IMR-90 (cell line): ENCODE results near the gene PCCA. TPM values are rescaled to one million over a fixed set of nuclear protein-coding genes. Genes with fewer than 3 reads are reported as not detected.

Source experiments
- ATAC-seq: fragments of 200-7000 bp; cut with Tn5 transposase; 2 replicates; pipeline ENCODE4 v1.9.1; 2020; ENCODE audit warnings: low read depth, mild to moderate bottlenecking, moderate library complexity
- BruUV-seq: library from RNA; stranded (reverse); fragments of 400-500 nt; replicated peaks from 2 replicates; lab custom pipeline; 2021; lab: Mats Ljungman, UMichigan
- CTCF ChIA-PET: fragments of 300-600 bp; formaldehyde crosslinking; extraction: SDS; loops from one replicate; lab custom pipeline; 2021; ENCODE audit warnings: antibody characterized with exemption; lab: Yijun Ruan, JAX
- POLR2A ChIA-PET: fragments of 300-600 bp; sonication (Branson Sonifier 250); formaldehyde crosslinking; loops from one replicate; lab custom pipeline; 2022; ENCODE audit warnings: antibody characterized with exemption; ENCODE audit not compliant: unreplicated experiment; lab: Charles Lee
- DNase-seq: peaks from one replicate; pipeline ENCODE4 v3.0.0; 2013
- H2AFZ ChIP-seq: replicated peaks from 2 replicates; pipeline ENCODE3; 2013; ENCODE audit warnings: low read length, mild to moderate bottlenecking; ENCODE audit not compliant: poor library complexity
- H2AK5ac ChIP-seq: 2 replicates; pipeline ENCODE4 v1.6.1; 2013; ENCODE audit warnings: low read depth, low read length, inconsistent platforms
- H2AK9ac ChIP-seq: replicated peaks from 2 replicates; pipeline ENCODE3; 2013; ENCODE audit warnings: mild to moderate bottlenecking, low read depth, low read length, moderate library complexity; ENCODE audit not compliant: poor library complexity
- H2BK120ac ChIP-seq: 2 replicates; pipeline ENCODE4 v1.6.1; 2013; ENCODE audit warnings: low read depth, low read length, inconsistent platforms
- H2BK15ac ChIP-seq: 3 replicates; pipeline ENCODE4 v1.6.1; 2013; ENCODE audit warnings: low read depth, low read length, inconsistent platforms
- H2BK20ac ChIP-seq: 2 replicates; pipeline ENCODE4 v1.6.1; 2013; ENCODE audit warnings: low read depth, mild to moderate bottlenecking, inconsistent platforms, low read length, moderate library complexity
- H2BK5ac ChIP-seq: 2 replicates; pipeline ENCODE4 v1.6.1; 2013; ENCODE audit warnings: mild to moderate bottlenecking, low read depth, low read length, inconsistent platforms; ENCODE audit not compliant: poor library complexity, severe bottlenecking
- H3K14ac ChIP-seq: replicated peaks from 2 replicates; pipeline ENCODE4 v1.6.1; 2013; ENCODE audit warnings: low read depth, low read length, inconsistent platforms
- H3K18ac ChIP-seq: 2 replicates; pipeline ENCODE4 v1.6.1; 2013; ENCODE audit warnings: low read depth, low read length, control low read depth
- H3K23ac ChIP-seq: 2 replicates; pipeline ENCODE4 v1.6.1; 2013; ENCODE audit warnings: low read depth, low read length, inconsistent platforms
- H3K27ac ChIP-seq: 2 replicates; pipeline ENCODE4 v1.5.1; 2013; ENCODE audit warnings: mild to moderate bottlenecking, control low read depth, low read length; ENCODE audit not compliant: insufficient read depth
- H3K27me3 ChIP-seq: 2 replicates; pipeline ENCODE4 v1.6.1; 2013; ENCODE audit warnings: low read length; ENCODE audit not compliant: control insufficient read depth, insufficient read depth
- H3K36me3 ChIP-seq: 2 replicates; pipeline ENCODE4 v1.6.1; 2013; ENCODE audit warnings: low read length, mixed read lengths; ENCODE audit not compliant: control insufficient read depth, insufficient read depth
- H3K4ac ChIP-seq: 2 replicates; pipeline ENCODE4 v1.6.1; 2013; ENCODE audit warnings: low read depth, low read length, inconsistent platforms
- H3K4me1 ChIP-seq: 2 replicates; pipeline ENCODE4 v1.6.1; 2013; ENCODE audit warnings: low read length, mixed read lengths; ENCODE audit not compliant: control insufficient read depth, insufficient read depth
- H3K4me2 ChIP-seq: 2 replicates; pipeline ENCODE4 v1.6.1; 2013; ENCODE audit warnings: low read depth, mild to moderate bottlenecking, control low read depth, low read length, moderate library complexity
- H3K4me3 ChIP-seq: 2 replicates; pipeline ENCODE4 v1.5.1; 2013; ENCODE audit warnings: low read depth, mild to moderate bottlenecking, control low read depth, low read length, moderate library complexity; ENCODE audit not compliant: insufficient read depth
- H3K56ac ChIP-seq: 2 replicates; pipeline ENCODE4 v1.6.1; 2013; ENCODE audit warnings: low read length, inconsistent platforms; ENCODE audit not compliant: insufficient read depth; ENCODE audit errors: extremely low read depth
- H3K79me1 ChIP-seq, 2 experiments: 2 replicates each; pipeline ENCODE4 v1.6.1; 2013; ENCODE audit warnings: low read length in 2 of 2, inconsistent platforms in 1 of 2, low read depth in 1 of 2
- H3K9ac ChIP-seq: 2 replicates; pipeline ENCODE4 v1.6.1; 2013; ENCODE audit warnings: low read depth, low read length, control low read depth
- H3K9me1 ChIP-seq: 2 replicates; pipeline ENCODE4 v1.6.1; 2013; ENCODE audit warnings: low read length, inconsistent platforms; ENCODE audit not compliant: insufficient read depth
- H3K9me3 ChIP-seq: 2 replicates; pipeline ENCODE4 v1.6.1; 2013; ENCODE audit warnings: low read length; ENCODE audit not compliant: control insufficient read depth, insufficient read depth
- H4K20me1 ChIP-seq: 2 replicates; pipeline ENCODE4 v1.6.1; 2013; ENCODE audit warnings: low read length, inconsistent platforms; ENCODE audit not compliant: insufficient read depth
- H4K5ac ChIP-seq: 2 replicates; pipeline ENCODE4 v1.6.1; 2013; ENCODE audit warnings: mild to moderate bottlenecking, low read depth, low read length, control low read depth
- H4K8ac ChIP-seq, 2 experiments: 2 replicates each; pipeline ENCODE4 v1.6.1; 2013; ENCODE audit warnings: low read depth in 2 of 2, low read length in 2 of 2, control low read depth in 1 of 2, inconsistent platforms in 1 of 2
- H4K91ac ChIP-seq: 2 replicates; pipeline ENCODE4 v1.6.1; 2013; ENCODE audit warnings: low read depth, low read length, inconsistent platforms; ENCODE audit not compliant: insufficient read depth
- BHLHE40 ChIP-seq: fragments of 150-350 bp; IDR thresholded peaks from 2 replicates; pipeline ENCODE4 v1.6.1; 2016; ENCODE audit warnings: mild to moderate bottlenecking, low read depth, low read length
- CEBPB ChIP-seq: IDR thresholded peaks from 2 replicates; pipeline ENCODE4 v1.6.1; 2012; ENCODE audit warnings: low read depth, low read length, improper control_type of control experiment
- CHD1 ChIP-seq: IDR thresholded peaks from 2 replicates; pipeline ENCODE4 v1.6.1; 2012; ENCODE audit warnings: low read depth, low read length, improper control_type of control experiment
- CTCF ChIP-seq: conservative IDR thresholded peaks from 2 replicates; pipeline ENCODE4 v1.5.1; 2012; ENCODE audit warnings: mild to moderate bottlenecking, low read depth, low read length, improper control_type of control experiment
- ELK1 ChIP-seq: fragments of 150-350 bp; IDR thresholded peaks from 2 replicates; pipeline ENCODE4 v1.6.1; 2016; ENCODE audit warnings: low read depth, mild to moderate bottlenecking, low read length, moderate library complexity, borderline replicate concordance
- FOS ChIP-seq: fragments of 150-350 bp; IDR thresholded peaks from 2 replicates; pipeline ENCODE4 v1.6.1; 2016; ENCODE audit warnings: low read depth, low read length
- MAFK ChIP-seq: IDR thresholded peaks from 2 replicates; pipeline ENCODE4 v1.6.1; 2012; ENCODE audit warnings: low read depth, low read length, improper control_type of control experiment
- MAZ ChIP-seq: IDR thresholded peaks from 2 replicates; pipeline ENCODE4 v1.6.1; 2012; ENCODE audit warnings: low read depth, mild to moderate bottlenecking, low read length, improper control_type of control experiment, moderate library complexity, borderline replicate concordance
- MXI1 ChIP-seq: IDR thresholded peaks from 2 replicates; pipeline ENCODE4 v1.6.1; 2012; ENCODE audit warnings: low read depth, mild to moderate bottlenecking, low read length, moderate library complexity, borderline replicate concordance
- NFE2L2 ChIP-seq: fragments of 150-350 bp; IDR thresholded peaks from 2 replicates; pipeline ENCODE4 v1.6.1; 2016; ENCODE audit warnings: low read depth, mild to moderate bottlenecking, low read length
- POLR2A ChIP-seq: IDR thresholded peaks from 2 replicates; pipeline ENCODE4 v1.6.1; 2012; ENCODE audit warnings: mild to moderate bottlenecking, low read depth, low read length
- RAD21 ChIP-seq: IDR thresholded peaks from 2 replicates; pipeline ENCODE4 v1.6.1; 2012; ENCODE audit warnings: low read length, improper control_type of control experiment
- RCOR1 ChIP-seq: IDR thresholded peaks from 2 replicates; pipeline ENCODE4 v1.6.1; 2012; ENCODE audit warnings: mild to moderate bottlenecking, low read length, improper control_type of control experiment; ENCODE audit not compliant: insufficient replicate concordance
- RFX5 ChIP-seq: IDR thresholded peaks from 2 replicates; pipeline ENCODE4 v1.8.0; 2012; ENCODE audit warnings: low read depth, mild to moderate bottlenecking, low read length, moderate library complexity
- SMC3 ChIP-seq: fragments of 150-350 bp; IDR thresholded peaks from 2 replicates; pipeline ENCODE4 v1.6.1; 2016; ENCODE audit warnings: low read depth, mild to moderate bottlenecking, antibody characterized with exemption, low read length, moderate library complexity
- USF2 ChIP-seq: fragments of 150-350 bp; IDR thresholded peaks from 2 replicates; pipeline ENCODE4 v1.6.1; 2017; ENCODE audit warnings: mild to moderate bottlenecking, antibody characterized with exemption, low read length, low read depth
- WGBS, 2 experiments: methylation state at CpG; one replicate each; pipeline versions ENCODE4 v1.1.5 to v1.1.7; 2013; ENCODE audit warnings: missing lambda C conversion rate in 2 of 2; ENCODE audit not compliant: insufficient read length in 1 of 2; ENCODE audit errors: extremely low coverage in 2 of 2; 5-methylcytosine and 5-hydroxymethylcytosine counted together
- dilution Hi-C: fragments of 300-500 bp; cut with HindIII; formaldehyde crosslinking; loops from one replicate; pipeline ENCODE4 v1.14.3; 2018; ENCODE audit warnings: low sequenced_read_pairs; ENCODE audit not compliant: unreplicated experiment
- in situ Hi-C: fragments of 300-500 bp; cut with MboI; formaldehyde crosslinking; loops from 3 replicates; pipeline ENCODE4 v1.14.3; 2019; ENCODE audit warnings: low sequenced_read_pairs, inconsistent platforms, mixed read lengths
- intact Hi-C: fragments of 100-400 bp; cut with micrococcal nuclease; formaldehyde crosslinking; loops from 2 replicates; pipeline ENCODE4 v1.10.0; 2022
- polyA plus RNA-seq, 3 experiments: library from polyadenylated mRNA; depleted of rRNA; stranded (reverse); fragments of >200 nt; gene quantifications; 2 replicates each; pipeline ENCODE4 v1.2.3, GENCODE V29; 2012; ENCODE audit warnings: low replicate concordance in 1 of 3
- total RNA-seq: library from RNA; depleted of rRNA; stranded (reverse); fragments of >200 nt; gene quantifications from 2 replicates; pipeline ENCODE4 v1.2.3, GENCODE V29; 2012

Gene PCCA
- total and polyA plus RNA-seq, 2 of the 4 experiments (the other 2 are of a cell fraction): 7.6 to 24.0 TPM

GRCh38 chr13:100095498-100095897, 6.6 kb downstream of the PCCA start:
- Histone ChIP-seq H4K8ac (no peak overlapping the region), H4K5ac (no peak overlapping the region), H2AFZ (no peak overlapping the region), H3K36me3 (0 out of 2 replicates have a peak, but pooled peaks cover 2% of the 10 kb centered on the region), H2BK120ac (no peak overlapping the region), H3K4me3 (no peak overlapping the region), H3K79me1 (peaks cover 35 to 75% of the 10 kb centered on the region in 2 experiments), H3K4ac (no peak overlapping the region), H3K27ac (no peak overlapping the region), H3K14ac (no peak overlapping the region), H2AK5ac (no peak overlapping the region), H3K4me2 (no peak overlapping the region), H2BK5ac (no peak overlapping the region), H2AK9ac (no peak overlapping the region), H4K20me1 (peaks cover 29% of the 10 kb centered on the region; the same call in 1 of the 2 replicates), H3K9me1 (no peaks in the 10 kb centered on the region), H3K56ac (no peak overlapping the region), H3K9ac (no peak overlapping the region), H2BK15ac (no peak overlapping the region), H4K91ac (no peak overlapping the region), H3K4me1 (peaks cover 5% of the 10 kb centered on the region), H3K18ac (no peak overlapping the region), H2BK20ac (no peak overlapping the region), H3K27me3 (no peaks in the 10 kb centered on the region), H3K23ac (no peak overlapping the region), H3K9me3 (no peaks in the 10 kb centered on the region)
- intact Hi-C loops (no loop called here), dilution Hi-C loops (no loop called here), in situ Hi-C loops (no loop called here)
- 100% methylated on average over 3 of the region's 4 CpGs; no CpG with 5 or more reads in 1 of the 2 experiments for WGBS, 2 experiments
- ChIA-PET CTCF (no interaction called here), POLR2A (no interaction called here)
- ATAC-seq (no peak), DNase-seq (no peak)
- no TSS peak for BruUV-seq
- TF ChIP-seq NFE2L2 (no peak), RFX5 (no peak), MAZ (no peak), ELK1 (no peak), MXI1 (no peak), MAFK (no peak), FOS (no peak), BHLHE40 (no peak), CEBPB (no peak), RAD21 (no peak), POLR2A (no peak), RCOR1 (no peak), SMC3 (no peak), CHD1 (no peak), CTCF (no peak), USF2 (no peak)
